GM23248 (cell line): ENCODE data around the gene NEMP2.

ENCODE experiments used
- EZH2 ChIP-seq: fragments of 200-600 bp; sonication (generic); IDR thresholded peaks from 2 replicates; pipeline ENCODE4 v1.6.1; 2018; ENCODE audit warnings: antibody characterized with exemption, mild to moderate bottlenecking; ENCODE audit not compliant: insufficient read depth, poor library complexity, severe bottlenecking
- EZH2phosphoT487 ChIP-seq: fragments of 200-600 bp; sonication (generic); IDR thresholded peaks from 2 replicates; pipeline ENCODE4 v1.6.1; 2018; ENCODE audit warnings: antibody characterized with exemption, moderate library complexity, mild to moderate bottlenecking, low read depth; ENCODE audit not compliant: insufficient read depth

DNA sequence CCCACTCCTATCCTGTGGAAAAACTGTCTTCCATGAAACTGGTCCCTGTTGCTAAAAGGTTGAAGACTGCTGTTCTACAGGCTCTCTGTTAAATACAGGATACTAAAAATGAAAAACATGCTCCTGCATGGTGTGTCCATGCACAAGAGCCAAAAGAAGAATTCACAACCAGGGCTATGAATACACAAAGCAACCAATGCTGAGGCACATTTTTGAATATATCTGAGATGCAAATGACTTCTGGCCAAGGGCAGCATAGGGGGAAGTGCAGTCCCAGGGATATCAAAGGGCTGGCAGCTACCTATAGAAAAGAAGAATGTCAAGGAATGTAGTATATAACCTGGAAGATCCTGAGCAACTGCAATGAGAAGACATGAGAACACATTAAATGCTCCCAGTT, 6.6 kb downstream of the NEMP2 start:
- TF ChIP-seq EZH2 = no peak
- no peak for TF ChIP-seq EZH2phosphoT487
